Loucy (cell line): ENCODE measurements around the gene MYO3B.

ENCODE experiments used
- H2AFZ ChIP-seq: fragments of 200-600 bp; sonication (generic); 2 replicates; pipeline ENCODE4 v1.6.0; 2016; ENCODE audit warnings: antibody characterized with exemption, mild to moderate bottlenecking, low read length, moderate library complexity
- H3F3A ChIP-seq: fragments of 200-600 bp; 2 replicates; pipeline ENCODE4 v1.6.0; 2016; ENCODE audit warnings: antibody characterized with exemption, low read depth, mild to moderate bottlenecking
- H3K27me3 ChIP-seq: fragments of 200-600 bp; sonication (generic); 2 replicates; pipeline ENCODE4 v1.6.1; 2014; ENCODE audit warnings: low read length, mild to moderate bottlenecking; ENCODE audit not compliant: insufficient read depth, poor library complexity, severe bottlenecking
- H3K36me3 ChIP-seq: fragments of 200-600 bp; sonication (generic); 2 replicates; pipeline ENCODE4 v1.6.1; 2016; ENCODE audit warnings: low read length; ENCODE audit not compliant: insufficient read depth
- H3K4me1 ChIP-seq: fragments of 200-600 bp; sonication (generic); 2 replicates; pipeline ENCODE4 v1.5.1; 2014; ENCODE audit warnings: low read length, mild to moderate bottlenecking; ENCODE audit not compliant: insufficient read depth, poor library complexity, severe bottlenecking
- H3K4me2 ChIP-seq: fragments of 200-600 bp; sonication (generic); 2 replicates; pipeline ENCODE4 v1.6.0; 2014; ENCODE audit warnings: antibody characterized with exemption, low read length, low read depth, mild to moderate bottlenecking; ENCODE audit not compliant: poor library complexity, severe bottlenecking
- H3K4me3 ChIP-seq: fragments of 200-600 bp; sonication (generic); 2 replicates; pipeline ENCODE4 v1.5.1; 2014; ENCODE audit warnings: low read length, mild to moderate bottlenecking, mixed read lengths; ENCODE audit not compliant: poor library complexity, severe bottlenecking
- H3K79me2 ChIP-seq: fragments of 200-600 bp; sonication (generic); 2 replicates; pipeline ENCODE4 v1.6.1; 2014; ENCODE audit warnings: low read length; ENCODE audit not compliant: insufficient read depth
- H3K9ac ChIP-seq: fragments of 200-600 bp; sonication (generic); 2 replicates; pipeline ENCODE4 v1.6.0; 2014; ENCODE audit warnings: mild to moderate bottlenecking, low read depth, low read length, moderate library complexity; ENCODE audit not compliant: poor library complexity, severe bottlenecking
- H3K9me2 ChIP-seq: fragments of 200-600 bp; sonication (generic); replicated peaks from 2 replicates; pipeline ENCODE4 v1.6.1; 2016; ENCODE audit warnings: low read depth, low read length, mixed read lengths
- H3K9me3 ChIP-seq: fragments of 200-600 bp; sonication (generic); 2 replicates; pipeline ENCODE4 v1.6.1; 2014; ENCODE audit warnings: mild to moderate bottlenecking, antibody characterized with exemption, low read length, low read depth; ENCODE audit not compliant: insufficient read depth
- H4K20me1 ChIP-seq: fragments of 200-600 bp; sonication (generic); 2 replicates; pipeline ENCODE4 v1.6.0; 2014; ENCODE audit warnings: antibody characterized with exemption, low read length, mild to moderate bottlenecking; ENCODE audit not compliant: insufficient read depth, poor library complexity, severe bottlenecking
- CTCF ChIP-seq: fragments of 200-600 bp; sonication (generic); conservative IDR thresholded peaks from 2 replicates; pipeline ENCODE4 v1.5.1; 2014; ENCODE audit warnings: mild to moderate bottlenecking, antibody characterized with exemption, low read length
- EZH2phosphoT487 ChIP-seq: fragments of 200-600 bp; IDR thresholded peaks from 2 replicates; pipeline ENCODE4 v1.6.1; 2018; ENCODE audit warnings: antibody characterized with exemption, mild to moderate bottlenecking, moderate library complexity, borderline replicate concordance

MYO3B gene

GRCh38 chr2:170462433-170463205 lies 284.7 kb downstream of the MYO3B start:
- no peak overlapping the region for H3K9ac ChIP-seq
- TF ChIP-seq CTCF (no peak), EZH2phosphoT487 (no peak)
- H3K9me3 ChIP-seq: no peaks in the 10 kb centered on the region
- H3K9me2 ChIP-seq: no peaks in the 10 kb centered on the region
- no peak overlapping the region for H2AFZ ChIP-seq
- no peak overlapping the region for H3K4me3 ChIP-seq
- H3K4me2 ChIP-seq: no peak overlapping the region
- no peaks in the 10 kb centered on the region for H3K36me3 ChIP-seq
- no peaks in the 10 kb centered on the region for H3K27me3 ChIP-seq
- H3K79me2 ChIP-seq: no peaks in the 10 kb centered on the region
- peaks cover 1% of the 10 kb centered on the region for H3K4me1 ChIP-seq
- H4K20me1 ChIP-seq: no peaks in the 10 kb centered on the region
- H3F3A ChIP-seq: no peaks in the 10 kb centered on the region

DNA sequence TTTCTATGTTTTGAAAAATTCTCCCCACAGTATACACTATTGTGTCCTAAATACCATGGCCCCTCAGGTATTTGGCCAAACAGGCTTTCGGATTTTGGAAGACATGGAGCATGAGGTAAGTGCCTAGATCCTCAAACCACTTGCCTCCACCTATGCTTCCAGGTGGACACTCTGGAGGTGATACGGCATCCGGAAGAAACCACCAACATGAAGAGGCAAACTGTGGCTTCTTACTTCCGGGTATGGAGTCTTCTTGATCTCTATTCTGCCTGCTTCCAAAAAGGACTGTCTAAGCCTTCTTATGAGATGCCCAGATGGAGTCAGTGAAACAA lies 285.2 kb downstream of the MYO3B start:
- H3K9ac ChIP-seq: no peak overlapping the region
- H3K9me2 ChIP-seq: no peaks in the 10 kb centered on the region
- TF ChIP-seq EZH2phosphoT487 (no peak), CTCF (no peak)
- no peaks in the 10 kb centered on the region for H3K79me2 ChIP-seq
- H3K9me3 ChIP-seq: no peaks in the 10 kb centered on the region
- H3F3A ChIP-seq: no peaks in the 10 kb centered on the region
- H3K27me3 ChIP-seq: no peaks in the 10 kb centered on the region
- no peak overlapping the region for H2AFZ ChIP-seq
- H3K4me1 ChIP-seq: peaks cover 7% of the 10 kb centered on the region
- H3K4me2 ChIP-seq: no peak overlapping the region
- no peaks in the 10 kb centered on the region for H3K36me3 ChIP-seq
- no peaks in the 10 kb centered on the region for H4K20me1 ChIP-seq
- H3K4me3 ChIP-seq: no peak overlapping the region

- Histone ChIP-seq H3F3A (no peaks in the 10 kb centered on the region), H3K4me2 (no peak overlapping the region), H3K27me3 (no peaks in the 10 kb centered on the region), H2AFZ (no peak overlapping the region), H3K79me2 (no peaks in the 10 kb centered on the region), H3K4me3 (no peak overlapping the region), H3K9me2 (no peaks in the 10 kb centered on the region), H3K9me3 (no peaks in the 10 kb centered on the region), H3K9ac (no peak overlapping the region), H4K20me1 (no peaks in the 10 kb centered on the region), H3K4me1 (peaks cover 11% of the 10 kb centered on the region), H3K36me3 (no peaks in the 10 kb centered on the region)
- TF ChIP-seq CTCF (no peak), EZH2phosphoT487 (no peak)
These were observed 286.3 kb downstream of the MYO3B start for GRCh38 chr2:170464268-170464667.
